ENCODE data around the gene PLOD1.

GRCh38 chr1:12021616-12022015, 87.1 kb downstream of the PLOD1 start:
- no peak for TF ChIP-seq CTCF (IDR thresholded peaks at IDR 0.05)
- no peak for TF ChIP-seq POLR2A (IDR thresholded peaks at IDR 0.05)

Measured in thyroid gland (tissue), 4 donors.